ENCODE measurements around the gene RAD51AP1.
"Not testable (repeated sequence)": the region's sequence is repeated elsewhere in the genome, so short reads cannot be mapped to it uniquely, and the experiment has no call there.

RAD51AP1 gene, protein sequence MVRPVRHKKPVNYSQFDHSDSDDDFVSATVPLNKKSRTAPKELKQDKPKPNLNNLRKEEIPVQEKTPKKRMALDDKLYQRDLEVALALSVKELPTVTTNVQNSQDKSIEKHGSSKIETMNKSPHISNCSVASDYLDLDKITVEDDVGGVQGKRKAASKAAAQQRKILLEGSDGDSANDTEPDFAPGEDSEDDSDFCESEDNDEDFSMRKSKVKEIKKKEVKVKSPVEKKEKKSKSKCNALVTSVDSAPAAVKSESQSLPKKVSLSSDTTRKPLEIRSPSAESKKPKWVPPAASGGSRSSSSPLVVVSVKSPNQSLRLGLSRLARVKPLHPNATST

DNA sequence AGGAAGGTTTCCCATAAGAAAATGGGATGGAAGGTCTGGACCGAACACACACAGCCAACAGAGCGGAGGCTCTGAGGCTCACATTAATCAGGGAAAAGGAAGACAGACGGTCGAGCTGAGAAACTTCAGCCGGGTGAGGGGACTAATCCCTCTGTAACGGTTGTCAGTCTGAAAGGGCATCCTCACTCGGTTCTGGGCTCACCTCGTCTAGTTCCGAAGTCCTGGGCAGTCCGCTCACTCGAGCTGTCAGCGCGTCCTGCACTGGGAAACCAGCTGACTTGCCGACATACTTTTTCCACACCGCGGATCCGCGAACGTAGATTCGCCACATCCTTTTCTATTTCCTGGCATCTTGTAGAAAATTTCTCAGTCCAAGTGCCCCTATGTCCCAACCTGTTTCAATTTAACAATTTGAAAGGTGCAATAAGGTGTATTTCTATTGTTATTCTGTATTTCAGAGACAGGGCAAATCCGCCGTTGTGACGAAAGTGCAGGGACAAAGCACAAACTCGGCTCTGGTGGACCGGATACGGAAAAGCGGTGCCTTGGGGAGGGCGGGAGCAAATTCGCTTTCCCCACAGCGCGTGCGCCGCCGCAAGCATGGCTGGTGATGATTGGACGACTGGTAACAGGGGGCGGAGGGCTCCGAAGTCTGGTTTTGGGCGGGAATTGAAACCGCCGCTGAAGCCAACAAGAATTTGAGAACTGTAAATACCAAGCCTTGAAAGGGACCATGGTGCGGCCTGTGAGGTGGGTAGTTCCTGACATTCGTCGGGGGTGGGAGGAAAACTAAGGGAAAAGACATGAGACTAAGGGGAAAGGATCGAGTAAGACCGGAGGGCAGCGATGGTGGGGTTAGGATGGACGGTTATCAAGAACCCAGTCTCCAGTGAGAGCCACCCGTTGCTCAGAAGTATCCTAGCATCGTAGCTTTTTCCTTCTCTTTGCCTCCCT is at the start of gene RAD51AP1:
Gene RAD51AP1, plus strand, starts transcription at position 684 of the 954 bp plus-strand sequence. Its CDS starts 50 bp downstream, at position 734.
- peak; percentile 99 for DNase-seq
- in situ Hi-C loops (cut with HindIII; ENCODE audit: low pct_ligation_motif_present, low pct_unique_long_range_greater_than_20kb, low sequenced_read_pairs): no loop called here

GRCh38 chr12:4489556-4489955 is 49.1 kb upstream of the RAD51AP1 start:
- no peak for DNase-seq
- in situ Hi-C loops (cut with HindIII; ENCODE audit: low pct_ligation_motif_present, low pct_unique_long_range_greater_than_20kb, low sequenced_read_pairs): no loop called here

DNA sequence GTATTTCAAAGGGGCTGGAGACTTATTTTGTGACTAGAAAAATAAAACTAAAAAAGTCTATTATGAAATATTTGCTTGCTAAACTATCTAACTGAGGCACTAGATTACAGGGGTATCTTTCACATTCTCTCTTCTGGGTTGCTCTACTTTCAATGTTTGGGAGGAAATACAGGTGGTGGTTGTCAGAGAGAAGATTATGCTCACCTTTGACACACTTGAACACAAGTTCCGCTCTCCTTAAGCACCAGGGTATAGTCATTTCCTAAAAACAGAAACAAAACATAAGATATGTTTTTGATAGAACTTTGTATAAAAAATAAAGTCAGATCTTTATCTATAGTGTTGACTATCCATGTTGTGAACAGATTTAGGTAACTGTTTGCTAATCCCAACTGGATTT is 47.7 kb upstream of the RAD51AP1 start:
- no peak for DNase-seq
- in situ Hi-C loops (cut with HindIII; ENCODE audit: low pct_ligation_motif_present, low pct_unique_long_range_greater_than_20kb, low sequenced_read_pairs): no loop called here

DNA sequence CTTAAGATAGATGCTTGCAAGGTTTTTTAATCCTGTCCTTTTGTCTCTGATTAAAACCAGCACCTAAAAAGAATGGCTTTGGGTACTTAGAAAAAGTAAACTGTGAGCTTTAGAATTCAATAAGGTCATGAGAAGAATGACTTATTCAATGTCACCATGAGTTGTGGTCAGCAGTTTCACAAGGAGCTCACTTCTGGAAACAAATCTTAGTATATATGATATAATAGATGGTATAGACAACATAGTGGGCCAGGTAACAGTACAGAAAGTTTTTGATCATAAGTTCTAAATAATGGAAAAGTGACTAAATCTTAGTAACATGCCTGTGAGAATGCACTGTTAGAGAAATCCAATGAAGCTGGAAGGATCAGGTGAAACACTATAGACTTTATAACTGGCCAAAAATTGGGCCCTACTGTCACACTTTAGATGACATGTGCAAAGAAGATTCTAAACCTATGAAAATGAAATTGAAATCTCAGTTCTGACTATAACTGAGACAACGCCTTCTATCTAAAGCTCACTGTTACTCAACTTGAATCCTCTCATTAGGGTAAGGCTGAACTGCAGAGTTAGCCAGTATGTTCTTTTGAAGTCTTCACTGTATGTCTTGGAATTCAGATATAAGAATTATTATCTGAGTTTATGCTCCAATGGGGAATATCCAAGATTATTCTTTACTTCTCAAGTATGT is 42.4 kb upstream of the RAD51AP1 start:
- no peak for DNase-seq
- in situ Hi-C loops (cut with HindIII; ENCODE audit: low pct_ligation_motif_present, low pct_unique_long_range_greater_than_20kb, low sequenced_read_pairs): no loop called here

GRCh38 chr12:4499186-4499585 is 39.5 kb upstream of the RAD51AP1 start:
- in situ Hi-C loops (cut with HindIII; ENCODE audit: low pct_ligation_motif_present, low pct_unique_long_range_greater_than_20kb, low sequenced_read_pairs): no loop called here
- DNase-seq: no peak

DNA sequence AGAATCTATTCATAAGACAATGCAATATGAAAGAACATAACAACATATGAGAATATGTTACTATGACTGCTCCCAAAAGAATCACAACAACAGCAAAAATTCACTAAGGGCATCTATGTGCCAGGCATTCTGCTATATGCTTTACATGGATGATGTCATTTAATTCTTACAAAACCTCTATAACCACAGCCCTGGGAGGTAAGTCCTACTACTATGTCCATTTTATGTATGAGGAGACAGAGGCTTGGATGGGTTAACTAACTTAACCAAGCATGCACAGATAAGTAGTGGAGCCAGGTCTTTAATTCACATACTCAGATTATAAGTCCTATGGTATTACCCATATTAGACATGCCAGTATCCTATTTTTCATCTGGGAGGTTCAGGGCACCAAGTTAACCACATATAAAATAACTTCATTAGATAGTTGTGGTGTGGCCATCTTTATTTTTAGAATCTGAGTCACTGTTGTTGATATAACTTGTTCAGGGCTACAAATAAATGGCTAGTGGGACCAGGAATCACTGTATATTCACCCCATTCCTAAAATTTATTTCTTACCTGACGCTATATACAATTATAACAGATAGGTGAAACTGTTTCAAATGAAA is 33.2 kb upstream of the RAD51AP1 start:
- no peak for DNase-seq
- in situ Hi-C loops (cut with HindIII; ENCODE audit: low pct_ligation_motif_present, low pct_unique_long_range_greater_than_20kb, low sequenced_read_pairs): no loop called here

GRCh38 chr12:4506430-4506829 is 32.3 kb upstream of the RAD51AP1 start:
- no peak for DNase-seq
- in situ Hi-C loops (cut with HindIII; ENCODE audit: low pct_ligation_motif_present, low pct_unique_long_range_greater_than_20kb, low sequenced_read_pairs): no loop called here

DNA sequence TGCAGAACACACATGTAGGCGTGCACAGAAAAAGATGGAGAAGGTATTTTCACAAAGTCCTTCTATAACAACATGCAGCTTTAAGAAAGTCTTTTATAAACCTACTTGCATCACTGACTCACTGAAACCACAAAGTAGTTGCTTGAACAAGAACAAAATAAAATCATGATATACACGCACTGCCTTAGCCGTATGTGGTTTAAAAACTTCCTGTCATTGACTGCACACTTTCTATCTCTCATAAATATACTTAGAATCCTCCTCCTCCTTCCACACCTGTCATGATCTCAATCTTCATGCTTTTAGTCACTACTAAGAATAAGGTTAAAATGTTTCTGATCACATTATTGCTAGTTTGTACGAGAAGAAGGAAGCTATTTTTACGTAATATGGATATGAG is 31.8 kb upstream of the RAD51AP1 start:
- in situ Hi-C loops (cut with HindIII; ENCODE audit: low pct_ligation_motif_present, low pct_unique_long_range_greater_than_20kb, low sequenced_read_pairs): no loop called here
- DNase-seq: no peak

GRCh38 chr12:4508503-4508902 is 30.2 kb upstream of the RAD51AP1 start:
- in situ Hi-C loops (cut with HindIII; ENCODE audit: low pct_ligation_motif_present, low pct_unique_long_range_greater_than_20kb, low sequenced_read_pairs); DNase-seq: not testable (repeated sequence)

GRCh38 chr12:4509269-4509668 is 29.4 kb upstream of the RAD51AP1 start:
- DNase-seq; in situ Hi-C loops (cut with HindIII; ENCODE audit: low pct_ligation_motif_present, low pct_unique_long_range_greater_than_20kb, low sequenced_read_pairs): not testable (repeated sequence)

GRCh38 chr12:4518106-4518728 is 20.5 kb upstream of the RAD51AP1 start:
- in situ Hi-C loops (cut with HindIII; ENCODE audit: low pct_ligation_motif_present, low pct_unique_long_range_greater_than_20kb, low sequenced_read_pairs): no loop called here
- DNase-seq: peak; percentile 75

- DNase-seq; in situ Hi-C loops (cut with HindIII; ENCODE audit: low pct_ligation_motif_present, low pct_unique_long_range_greater_than_20kb, low sequenced_read_pairs): not testable (repeated sequence)
Measured at GRCh38 chr12:4523443-4523842, 15.2 kb upstream of the RAD51AP1 start.

DNA sequence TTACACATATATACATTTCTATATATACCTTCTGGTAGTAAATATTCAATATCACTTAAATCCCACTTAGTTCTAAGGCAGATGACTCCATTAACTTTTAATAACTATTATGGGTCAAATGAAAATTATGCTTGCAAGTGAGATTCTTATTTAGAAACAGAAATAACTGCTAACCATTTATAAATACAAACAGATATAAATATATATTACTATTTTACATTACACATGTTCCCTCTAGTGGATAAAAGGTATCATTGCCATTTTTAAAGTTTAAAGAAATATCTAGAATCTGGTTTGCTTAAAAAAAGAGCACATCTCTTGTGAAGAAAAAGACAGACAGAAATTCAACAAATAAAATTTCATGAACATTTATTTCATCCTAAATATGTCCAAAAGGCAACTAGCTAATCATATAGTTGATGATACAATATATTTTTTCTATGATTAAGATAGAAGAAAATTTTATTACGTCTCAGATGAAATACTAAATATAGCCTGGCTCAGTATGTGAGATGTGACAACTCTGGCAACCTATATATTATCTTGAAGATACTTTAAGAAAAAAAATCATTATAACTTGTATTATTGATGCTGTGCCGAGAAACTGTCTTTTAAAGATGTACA is 11.7 kb upstream of the RAD51AP1 start:
- in situ Hi-C loops (cut with HindIII; ENCODE audit: low pct_ligation_motif_present, low pct_unique_long_range_greater_than_20kb, low sequenced_read_pairs): no loop called here
- peak; percentile 64 for DNase-seq

- DNase-seq: no peak
- in situ Hi-C loops (cut with HindIII; ENCODE audit: low pct_ligation_motif_present, low pct_unique_long_range_greater_than_20kb, low sequenced_read_pairs): no loop called here
Measured at GRCh38 chr12:4530160-4530559, 8.5 kb upstream of the RAD51AP1 start.

DNA sequence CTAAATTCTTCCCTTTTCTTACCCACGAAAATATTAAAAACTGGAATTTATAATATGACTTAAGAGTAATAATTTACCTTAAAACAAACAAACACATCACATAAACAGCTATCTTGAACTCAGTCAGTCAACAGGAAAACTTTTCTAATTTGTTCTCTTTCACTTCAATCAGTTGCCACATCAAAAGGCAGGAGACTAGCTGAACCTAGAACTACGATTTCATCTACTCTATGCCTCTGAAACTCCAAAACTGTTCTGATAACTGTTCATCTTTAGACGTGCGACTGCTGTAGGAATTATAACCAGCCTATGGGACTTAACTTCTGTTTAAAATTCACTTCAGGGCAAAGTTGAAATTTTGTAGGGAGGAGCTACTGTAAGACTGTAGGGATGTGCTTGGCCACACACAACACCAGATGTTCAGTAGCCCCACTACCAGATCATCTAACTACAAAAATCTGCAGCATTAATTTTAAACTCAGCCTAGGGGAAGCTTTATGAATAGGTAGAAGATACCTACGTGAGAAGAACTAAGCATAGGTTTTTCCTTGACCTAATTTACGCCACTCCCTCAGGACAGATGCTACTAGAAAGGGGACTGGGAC is 7.6 kb upstream of the RAD51AP1 start:
- in situ Hi-C loops (cut with HindIII; ENCODE audit: low pct_ligation_motif_present, low pct_unique_long_range_greater_than_20kb, low sequenced_read_pairs): no loop called here
- no peak for DNase-seq

GRCh38 chr12:4535092-4535491 is 3.6 kb upstream of the RAD51AP1 start:
- in situ Hi-C loops (cut with HindIII; ENCODE audit: low pct_ligation_motif_present, low pct_unique_long_range_greater_than_20kb, low sequenced_read_pairs): no loop called here
- DNase-seq: no peak

DNA sequence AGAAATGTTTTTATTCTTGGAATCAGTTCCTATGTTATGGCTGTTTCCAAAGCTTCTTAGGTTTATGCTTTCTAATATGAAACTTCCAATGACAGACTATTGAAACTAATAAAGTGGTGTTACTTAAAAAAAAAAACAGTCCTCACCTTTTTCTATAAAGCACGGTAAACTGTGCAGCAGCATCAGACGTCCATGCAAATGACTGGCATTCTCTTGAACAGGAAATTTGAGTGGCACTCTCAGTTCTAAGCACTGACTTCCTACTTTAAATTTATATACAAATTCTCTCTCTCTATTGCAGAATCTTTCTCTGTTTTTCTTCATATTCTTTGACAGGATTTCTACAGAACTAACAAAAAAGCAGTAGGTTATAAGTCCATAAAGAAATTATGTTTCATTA is 2.8 kb upstream of the RAD51AP1 start:
- in situ Hi-C loops (cut with HindIII; ENCODE audit: low pct_ligation_motif_present, low pct_unique_long_range_greater_than_20kb, low sequenced_read_pairs): no loop called here
- DNase-seq: no peak

Data from ACHN (cell line).